Fibroblast of upper back skin (primary cell): Measurements from ENCODE around the gene CLDN24.
A peak's percentile ranks its signal among the peaks of the same experiment; 100 is the strongest.
"Not testable (repeated sequence)": the region's sequence is repeated elsewhere in the genome, so short reads cannot be mapped to it uniquely, and the experiment has no call there.

Experiments used
- DNase-seq: peaks from one replicate; pipeline ENCODE4 v3.0.0-alpha.2; 2013

The CLDN24 gene

GRCh38 chr4:183347146-183347545, 24.9 kb upstream of the CLDN24 start:
- no peak for DNase-seq

GRCh38 chr4:183345261-183345660, 23.0 kb upstream of the CLDN24 start:
- no peak for DNase-seq

GRCh38 chr4:183344523-183345255, 22.5 kb upstream of the CLDN24 start:
- no peak for DNase-seq

GRCh38 chr4:183343730-183344129, 21.5 kb upstream of the CLDN24 start:
- no peak for DNase-seq

GRCh38 chr4:183342541-183343533, 20.6 kb upstream of the CLDN24 start:
- peak; percentile 26 for DNase-seq

GRCh38 chr4:183337833-183338232, 15.6 kb upstream of the CLDN24 start:
- DNase-seq: no peak

GRCh38 chr4:183337349-183337748, 15.1 kb upstream of the CLDN24 start:
- no peak for DNase-seq

- peak; percentile 94 for DNase-seq
Measured at GRCh38 chr4:183335369-183335940, 13.2 kb upstream of the CLDN24 start.

GRCh38 chr4:183333983-183334382, 11.8 kb upstream of the CLDN24 start:
- no peak for DNase-seq

- DNase-seq: no peak
Measured at GRCh38 chr4:183333202-183333601, 11.0 kb upstream of the CLDN24 start.

- no peak for DNase-seq
Measured at GRCh38 chr4:183332447-183332846, 10.2 kb upstream of the CLDN24 start.

GRCh38 chr4:183330841-183331240, 8.6 kb upstream of the CLDN24 start:
- no peak for DNase-seq

GRCh38 chr4:183329954-183330742, 7.9 kb upstream of the CLDN24 start:
- no peak for DNase-seq

- DNase-seq: no peak
Measured at GRCh38 chr4:183329244-183329643, 7.0 kb upstream of the CLDN24 start.

GRCh38 chr4:183328832-183329231, 6.6 kb upstream of the CLDN24 start:
- DNase-seq: peak; percentile 32

- DNase-seq: no peak
Measured at GRCh38 chr4:183327827-183328226, 5.6 kb upstream of the CLDN24 start.

- no peak for DNase-seq
Measured at GRCh38 chr4:183326853-183327252, 4.6 kb upstream of the CLDN24 start.

GRCh38 chr4:183326387-183326786, 4.2 kb upstream of the CLDN24 start:
- DNase-seq: not testable (repeated sequence)

GRCh38 chr4:183324619-183325018, 2.4 kb upstream of the CLDN24 start:
- DNase-seq: no peak

- DNase-seq: not testable (repeated sequence)
Measured at GRCh38 chr4:183324056-183324455, 1.8 kb upstream of the CLDN24 start.

GRCh38 chr4:183323295-183323694, 1.1 kb upstream of the CLDN24 start:
- no peak for DNase-seq

- no peak for DNase-seq
Measured at GRCh38 chr4:183321516-183321915, 710 bp downstream of the CLDN24 start.

- no peak for DNase-seq
Measured at GRCh38 chr4:183321079-183321478, 1.1 kb downstream of the CLDN24 start.
